DND-41 (cell line): Measurements from ENCODE around the gene COL6A3.

Source experiments
- EZH2 ChIP-seq: IDR thresholded peaks from 3 replicates; pipeline ENCODE4 v1.6.1; 2012; ENCODE audit warnings: borderline replicate concordance, low read depth, mild to moderate bottlenecking, moderate library complexity, low read length, inconsistent platforms; ENCODE audit not compliant: severe bottlenecking
- TF ChIP-seq, protein P1 (sequence below): IDR thresholded peaks from 2 replicates; pipeline ENCODE4 v1.5.1; 2012; ENCODE audit warnings: borderline replicate concordance, low read length, moderate library complexity, mild to moderate bottlenecking; ENCODE audit not compliant: poor library complexity, severe bottlenecking; ENCODE audit errors: extremely low read depth

DNA sequence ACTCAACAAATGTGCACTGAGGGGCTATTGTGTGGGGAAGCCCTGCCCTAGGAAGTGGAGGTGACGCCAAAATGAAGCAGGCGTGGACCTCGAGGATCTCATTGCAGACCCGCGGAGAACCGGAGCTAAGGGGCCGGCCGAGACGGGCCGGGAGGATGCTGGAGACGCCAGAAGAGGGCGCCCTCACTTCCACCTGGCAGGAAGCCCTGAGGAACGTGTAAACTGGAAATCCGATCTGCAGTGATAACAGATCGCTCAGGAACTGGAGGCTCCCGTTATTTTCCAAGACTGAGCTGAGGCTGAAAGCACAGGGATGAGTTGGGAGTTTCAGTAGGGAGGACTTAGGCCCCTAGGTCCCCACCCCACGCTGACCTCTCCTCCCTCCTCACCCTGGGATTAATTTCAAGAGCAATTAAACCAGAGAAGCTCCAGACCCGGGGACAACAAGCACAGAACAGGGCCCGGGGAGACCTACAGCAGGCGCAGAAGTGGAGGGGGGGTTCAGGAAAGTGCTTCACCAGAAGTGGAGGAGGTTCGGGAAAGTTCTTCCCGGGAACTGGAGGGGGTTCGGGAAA, 7.7 kb upstream of the COL6A3 start:
- TF ChIP-seq, protein P1, sequence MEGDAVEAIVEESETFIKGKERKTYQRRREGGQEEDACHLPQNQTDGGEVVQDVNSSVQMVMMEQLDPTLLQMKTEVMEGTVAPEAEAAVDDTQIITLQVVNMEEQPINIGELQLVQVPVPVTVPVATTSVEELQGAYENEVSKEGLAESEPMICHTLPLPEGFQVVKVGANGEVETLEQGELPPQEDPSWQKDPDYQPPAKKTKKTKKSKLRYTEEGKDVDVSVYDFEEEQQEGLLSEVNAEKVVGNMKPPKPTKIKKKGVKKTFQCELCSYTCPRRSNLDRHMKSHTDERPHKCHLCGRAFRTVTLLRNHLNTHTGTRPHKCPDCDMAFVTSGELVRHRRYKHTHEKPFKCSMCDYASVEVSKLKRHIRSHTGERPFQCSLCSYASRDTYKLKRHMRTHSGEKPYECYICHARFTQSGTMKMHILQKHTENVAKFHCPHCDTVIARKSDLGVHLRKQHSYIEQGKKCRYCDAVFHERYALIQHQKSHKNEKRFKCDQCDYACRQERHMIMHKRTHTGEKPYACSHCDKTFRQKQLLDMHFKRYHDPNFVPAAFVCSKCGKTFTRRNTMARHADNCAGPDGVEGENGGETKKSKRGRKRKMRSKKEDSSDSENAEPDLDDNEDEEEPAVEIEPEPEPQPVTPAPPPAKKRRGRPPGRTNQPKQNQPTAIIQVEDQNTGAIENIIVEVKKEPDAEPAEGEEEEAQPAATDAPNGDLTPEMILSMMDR, result peak; percentile 69
- no peak for TF ChIP-seq EZH2
